ENCODE measurements around the gene LAMC3.

Gene LAMC3

DNA sequence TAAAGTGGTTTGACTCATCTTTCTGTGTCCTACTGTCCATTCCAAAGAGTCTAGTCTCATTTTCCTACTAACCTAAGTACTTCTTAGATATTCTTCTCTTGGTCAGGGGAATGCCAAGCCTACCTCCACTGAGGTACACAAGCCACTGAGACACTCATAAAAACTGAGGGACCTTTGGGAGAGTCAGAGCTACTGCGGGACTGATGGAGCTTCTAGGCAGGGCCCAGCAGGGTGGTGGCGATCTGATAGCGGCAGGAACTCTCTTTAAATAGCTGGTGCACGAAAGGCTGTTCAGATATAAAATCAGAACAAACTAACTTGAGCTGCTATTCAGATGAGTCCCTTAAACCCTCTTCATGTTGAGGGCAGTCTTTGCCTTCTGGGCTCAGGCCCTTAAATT is 131.1 kb downstream of the LAMC3 start:
- H3K9ac ChIP-seq (ENCODE audit: low read length): no peak overlapping the region
- no peaks in the 10 kb centered on the region for H3K9me3 ChIP-seq (ENCODE audit: low read length)
- no peak overlapping the region for H3K4me3 ChIP-seq (ENCODE audit: low read depth in 1 of 2, low read length in 2 of 2)
- no peaks in the 10 kb centered on the region for H3K4me1 ChIP-seq (ENCODE audit: insufficient read depth, low read length)
- peaks cover 79% of the 10 kb centered on the region for H3K36me3 ChIP-seq (ENCODE audit: insufficient read depth, low read length)
- no peak overlapping the region for H3K27ac ChIP-seq (ENCODE audit: low read depth, low read length)
- no peaks in the 10 kb centered on the region for H3K27me3 ChIP-seq (ENCODE audit: control insufficient read depth in 1 of 2, insufficient read depth in 2 of 2, low read length in 2 of 2)

GRCh38 chr9:131140550-131140949 is 131.6 kb downstream of the LAMC3 start:
- no peaks in the 10 kb centered on the region for H3K27me3 ChIP-seq (ENCODE audit: control insufficient read depth in 1 of 2, insufficient read depth in 2 of 2, low read length in 2 of 2)
- H3K27ac ChIP-seq (ENCODE audit: low read depth, low read length): no peak overlapping the region
- H3K36me3 ChIP-seq (ENCODE audit: insufficient read depth, low read length): peaks cover 79% of the 10 kb centered on the region
- no peak overlapping the region for H3K4me3 ChIP-seq (ENCODE audit: low read depth in 1 of 2, low read length in 2 of 2)
- H3K9me3 ChIP-seq (ENCODE audit: low read length): no peaks in the 10 kb centered on the region
- no peak overlapping the region for H3K9ac ChIP-seq (ENCODE audit: low read length)
- H3K4me1 ChIP-seq (ENCODE audit: insufficient read depth, low read length): no peaks in the 10 kb centered on the region

GRCh38 chr9:131142160-131142559 is 133.2 kb downstream of the LAMC3 start:
- Histone ChIP-seq H3K9ac (ENCODE audit: low read length) (no peak overlapping the region), H3K36me3 (ENCODE audit: insufficient read depth, low read length) (peaks cover 74% of the 10 kb centered on the region), H3K27ac (ENCODE audit: low read depth, low read length) (no peak overlapping the region)

More at GRCh38 chr9:131142160-131142559, 133.2 kb downstream of the LAMC3 start:
- Histone ChIP-seq H3K4me1 (ENCODE audit: insufficient read depth, low read length) (no peaks in the 10 kb centered on the region), H3K4me3 (ENCODE audit: low read depth in 1 of 2, low read length in 2 of 2) (no peak overlapping the region), H3K27me3 (ENCODE audit: control insufficient read depth in 1 of 2, insufficient read depth in 2 of 2, low read length in 2 of 2) (no peaks in the 10 kb centered on the region), H3K9me3 (ENCODE audit: low read length) (no peaks in the 10 kb centered on the region)

Measured in muscle layer of colon (tissue), 2 donors.